HepG2 (cell line): Measurements from ENCODE around the gene FAM50A. TPM values are rescaled to one million over a fixed set of nuclear protein-coding genes. Genes with fewer than 3 reads are reported as not detected.
A peak's percentile ranks its signal among the peaks of the same experiment; 100 is the strongest.

Source experiments
- ARID4A ChIP-seq: sonication (generic); formaldehyde crosslinking; IDR thresholded peaks from 2 replicates; pipeline ENCODE4 v1.5.0; 2020; ENCODE audit warnings: mild to moderate bottlenecking, missing genetic modification reagents, borderline replicate concordance
- BCL6 ChIP-seq: IDR thresholded peaks from 2 replicates; pipeline ENCODE4 v1.6.1; 2016; ENCODE audit warnings: missing genetic modification reagents, missing compliant biosample characterization
- CAMTA2 ChIP-seq: sonication (generic); formaldehyde crosslinking; IDR thresholded peaks from 2 replicates; pipeline ENCODE4 v1.4.0; 2020; ENCODE audit warnings: mild to moderate bottlenecking, missing genetic modification reagents, borderline replicate concordance
- CEBPB ChIP-seq: IDR thresholded peaks from 2 replicates; pipeline ENCODE4 v1.6.1; 2011; ENCODE audit warnings: low read depth, low read length, improper control_type of control experiment, borderline replicate concordance
- FOXP1 ChIP-seq, 2 experiments: fragments of 450-650 bp in 1 of 2; IDR thresholded peaks; 2 replicates each; pipeline ENCODE4 v1.6.1; 2017 to 2018; ENCODE audit warnings: antibody characterized with exemption in 1 of 2
- HOXA5 ChIP-seq: sonication (generic); formaldehyde crosslinking; IDR thresholded peaks from 2 replicates; pipeline ENCODE4 v1.4.0; 2020; ENCODE audit warnings: missing genetic modification reagents
- IKZF1 ChIP-seq: fragments of 450-650 bp; IDR thresholded peaks from 2 replicates; pipeline ENCODE4 v1.7.1; 2016
- NFE2 ChIP-seq: sonication (generic); formaldehyde crosslinking; IDR thresholded peaks from 2 replicates; pipeline ENCODE4 v1.4.0; 2020; ENCODE audit warnings: missing genetic modification reagents
- PAX8 ChIP-seq: sonication (generic); formaldehyde crosslinking; IDR thresholded peaks from 2 replicates; pipeline ENCODE4 v1.8.0; 2022; ENCODE audit warnings: mild to moderate bottlenecking, missing genetic modification reagents, borderline replicate concordance
- PBX3 ChIP-seq: sonication (generic); formaldehyde crosslinking; IDR thresholded peaks from 2 replicates; pipeline ENCODE4 v1.8.1; 2023; ENCODE audit warnings: missing genetic modification reagents, inconsistent platforms, borderline replicate concordance
- PHF8 ChIP-seq: sonication (generic); formaldehyde crosslinking; IDR thresholded peaks from 2 replicates; pipeline ENCODE4 v1.5.0; 2020; ENCODE audit warnings: missing genetic modification reagents
- REST ChIP-seq, 2 experiments: IDR thresholded peaks; 2 replicates each; pipeline ENCODE4 v1.6.1; 2011 to 2012; ENCODE audit warnings: low read length in 2 of 2, borderline replicate concordance in 1 of 2, low read depth in 1 of 2, mild to moderate bottlenecking in 1 of 2, moderate library complexity in 1 of 2
- TGIF2 ChIP-seq: IDR thresholded peaks from 2 replicates; pipeline ENCODE4 v1.6.1; 2016; ENCODE audit warnings: control low read depth, missing compliant biosample characterization
- ZBTB26 ChIP-seq: IDR thresholded peaks from 2 replicates; pipeline ENCODE4 v1.6.1; 2016; ENCODE audit warnings: missing compliant biosample characterization, missing genetic modification reagents, borderline replicate concordance
- ZNF367 ChIP-seq: sonication (generic); formaldehyde crosslinking; IDR thresholded peaks from 2 replicates; pipeline ENCODE4 v1.4.0; 2020; ENCODE audit warnings: missing genetic modification reagents, borderline replicate concordance
- ZNF598 ChIP-seq: sonication (generic); formaldehyde crosslinking; IDR thresholded peaks from 2 replicates; pipeline ENCODE4 v1.5.1; 2020; ENCODE audit warnings: mild to moderate bottlenecking, missing genetic modification reagents, borderline replicate concordance
- ZNF616 ChIP-seq: sonication (generic); formaldehyde crosslinking; IDR thresholded peaks from 2 replicates; pipeline ENCODE4 v1.5.0; 2020; ENCODE audit warnings: low read depth, mild to moderate bottlenecking, missing genetic modification reagents
- ZNF678 ChIP-seq: sonication (generic); formaldehyde crosslinking; IDR thresholded peaks from 2 replicates; pipeline ENCODE4 v1.4.0; 2020; ENCODE audit warnings: mild to moderate bottlenecking, missing genetic modification reagents
- ZNF773 ChIP-seq: sonication (generic); formaldehyde crosslinking; IDR thresholded peaks from 2 replicates; pipeline ENCODE4 v1.4.0; 2020; ENCODE audit warnings: missing genetic modification reagents, borderline replicate concordance
- ZSCAN22 ChIP-seq: sonication (generic); formaldehyde crosslinking; IDR thresholded peaks from 2 replicates; pipeline ENCODE4 v1.4.0; 2020; ENCODE audit warnings: mild to moderate bottlenecking, missing genetic modification reagents
- polyA plus RNA-seq, 8 experiments: library from polyadenylated mRNA; depleted of rRNA in 3 of 8; stranded (reverse) in 7 of 8; unstranded in 1 of 8; fragments of >200 nt; fragmentation: Illumina TruSeq in 4 of 8; extraction: Trizol in 4 of 8; gene quantifications; 2 replicates each; pipeline versions ENCODE4 v1.2.1 to v1.2.3, GENCODE V29; 2011 to 2016; ENCODE audit warnings: low read depth in 4 of 8, missing spikeins in 1 of 8, mixed read lengths in 1 of 8; ENCODE audit not compliant: insufficient read depth in 1 of 8
- total RNA-seq, 5 experiments: library from RNA; depleted of rRNA; stranded (reverse); fragments of >200 nt; fragmentation: Illumina TruSeq; extraction: Trizol; gene quantifications; 2 replicates each; pipeline ENCODE4 v1.2.3, GENCODE V29; 2016; ENCODE audit warnings: low read depth in 1 of 5

FAM50A gene
- total and polyA plus RNA-seq, 2 of the 13 experiments (the other 11 are each of a cell fraction or from before 2014, with no cell fraction given): 30.7 to 40.7 TPM

GRCh38 chrX:154436983-154437752, 6.8 kb upstream of the FAM50A start, which contains the start of gene GDI1 (continued):
- TF ChIP-seq PBX3 (CRISPR knock-in tag): no peak
- no peak for TF ChIP-seq ZNF773
- no peak for TF ChIP-seq NFE2 (CRISPR knock-in tag)
- TF ChIP-seq PAX8: no peak
- no peak for TF ChIP-seq HOXA5 (CRISPR knock-in tag)
- TF ChIP-seq ZBTB26: no peak
- TF ChIP-seq ZNF616 (CRISPR knock-in tag): no peak
- no peak for TF ChIP-seq BCL6 (CRISPR knock-in tag)
- no peak for TF ChIP-seq TGIF2
- peak; percentile 47; the same call in 1 of the 2 replicates for TF ChIP-seq PHF8 (CRISPR knock-in tag)
- TF ChIP-seq ARID4A (CRISPR knock-in tag): peak; percentile 64; the same call in 1 of the 2 replicates
- TF ChIP-seq CEBPB: no peak
- no peak for TF ChIP-seq FOXP1 (IDR thresholded peaks at IDR 0.05)
- TF ChIP-seq FOXP1 (CRISPR knock-in tag; IDR thresholded peaks at IDR 0.05): no peak
- no peak for TF ChIP-seq ZNF678 (CRISPR knock-in tag)
- no peak for TF ChIP-seq CAMTA2
- TF ChIP-seq ZNF367 (CRISPR knock-in tag): no peak
- no peak for TF ChIP-seq ZNF598 (CRISPR knock-in tag)
- peak; percentile 28; the same call in 1 of the 2 replicates for TF ChIP-seq ZSCAN22
- no peak for TF ChIP-seq REST (IDR thresholded peaks at IDR 0.05; ENCODE audit: borderline replicate concordance in 1 of 2, low read depth in 1 of 2, low read length in 2 of 2)
- no peak for TF ChIP-seq IKZF1
